Astrocyte (in vitro differentiated cells and primary cell): Measurements from ENCODE around the gene ADARB2. TPM values are rescaled to one million over a fixed set of nuclear protein-coding genes. Genes with fewer than 3 reads are reported as not detected.

Experiments used
- DNase-seq: peaks from one replicate; pipeline ENCODE4 v3.0.0-alpha.2; 2010; ENCODE audit warnings: low read depth
- FAIRE-seq: peaks from 2 replicates; lab custom pipeline; 2011; peaks lifted over from hg19 to GRCh38; lab: Jason Lieb, UNC
- H2AFZ ChIP-seq: 2 replicates; pipeline ENCODE4 v1.6.0; 2012; ENCODE audit warnings: low read depth, low read length, inconsistent platforms
- H3K27ac ChIP-seq: 2 replicates; pipeline ENCODE4 v1.5.1; 2011; ENCODE audit warnings: low read depth, low read length, inconsistent platforms
- H3K27me3 ChIP-seq: 2 replicates; pipeline ENCODE4 v1.6.0; 2011; ENCODE audit warnings: low read length, inconsistent platforms; ENCODE audit not compliant: insufficient read depth
- H3K36me3 ChIP-seq: 2 replicates; pipeline ENCODE4 v1.5.1; 2011; ENCODE audit warnings: low read length, inconsistent platforms; ENCODE audit not compliant: insufficient read depth
- H3K4me1 ChIP-seq: 2 replicates; pipeline ENCODE4 v1.5.1; 2011; ENCODE audit warnings: low read length, inconsistent platforms; ENCODE audit not compliant: insufficient read depth
- H3K4me2 ChIP-seq: 2 replicates; pipeline ENCODE4 v1.6.0; 2012; ENCODE audit warnings: low read length, inconsistent platforms
- H3K4me3 ChIP-seq: 2 replicates; pipeline ENCODE4 v1.5.1; 2011; ENCODE audit warnings: low read depth, mild to moderate bottlenecking, low read length, inconsistent platforms; ENCODE audit not compliant: insufficient read depth
- H3K79me2 ChIP-seq: 2 replicates; pipeline ENCODE4 v1.6.0; 2012; ENCODE audit warnings: mild to moderate bottlenecking, low read length, inconsistent platforms; ENCODE audit not compliant: insufficient read depth
- H3K9ac ChIP-seq: 2 replicates; pipeline ENCODE4 v1.6.0; 2012; ENCODE audit warnings: mild to moderate bottlenecking, low read length, inconsistent platforms
- H3K9me3 ChIP-seq: 2 replicates; pipeline ENCODE4 v1.5.1; 2012; ENCODE audit warnings: low read depth, mild to moderate bottlenecking, low read length, inconsistent platforms; ENCODE audit not compliant: insufficient read depth
- H4K20me1 ChIP-seq: 2 replicates; pipeline ENCODE4 v1.6.0; 2012; ENCODE audit warnings: low read length, inconsistent platforms; ENCODE audit not compliant: insufficient read depth
- H3K27ac Mint-ChIP-seq: one replicate; pipeline ENCODE4 v1.8.0; 2021; ENCODE audit warnings: mild to moderate bottlenecking, mixed read lengths; ENCODE audit not compliant: unreplicated experiment
- H3K27me3 Mint-ChIP-seq: one replicate; pipeline ENCODE4 v1.8.0; 2021; ENCODE audit warnings: low read depth, mixed read lengths; ENCODE audit not compliant: unreplicated experiment
- H3K36me3 Mint-ChIP-seq: one replicate; pipeline ENCODE4 v1.8.0; 2021; ENCODE audit warnings: low read depth, mixed read lengths; ENCODE audit not compliant: unreplicated experiment
- H3K4me1 Mint-ChIP-seq: one replicate; pipeline ENCODE4 v1.8.0; 2021; ENCODE audit warnings: low read depth, mixed read lengths; ENCODE audit not compliant: unreplicated experiment
- H3K4me3 Mint-ChIP-seq: one replicate; pipeline ENCODE4 v1.8.0; 2021; ENCODE audit warnings: mild to moderate bottlenecking, moderate library complexity, mixed read lengths; ENCODE audit not compliant: unreplicated experiment
- H3K9me3 Mint-ChIP-seq: one replicate; pipeline ENCODE4 v1.8.0; 2021; ENCODE audit warnings: mild to moderate bottlenecking, mixed read lengths; ENCODE audit not compliant: unreplicated experiment
- CTCF ChIP-seq: IDR thresholded peaks from 2 replicates; pipeline ENCODE4 v1.5.1; 2011; ENCODE audit warnings: low read depth, mild to moderate bottlenecking, inconsistent platforms, low read length, moderate library complexity; ENCODE audit not compliant: insufficient read depth
- EZH2 ChIP-seq: IDR thresholded peaks from 2 replicates; pipeline ENCODE4 v1.6.1; 2012; ENCODE audit warnings: mild to moderate bottlenecking, low read length, inconsistent platforms; ENCODE audit not compliant: insufficient read depth
- total RNA-seq: library from RNA; stranded (reverse); gene quantifications from 2 replicates; pipeline ENCODE4 v1.2.1, GENCODE V29; 2021

Gene ADARB2
- total RNA-seq, 1 donor from 2014 or later, result 0.18 TPM

GRCh38 chr10:1229116-1229515 lies 508.2 kb downstream of the ADARB2 start:
- H3K4me3 Mint-ChIP-seq, result no peak overlapping the region
- no peak for DNase-seq

GRCh38 chr10:1228467-1228975 lies 508.8 kb downstream of the ADARB2 start:
- no peak overlapping the region for H3K4me3 Mint-ChIP-seq

More at GRCh38 chr10:1229116-1229515, 508.2 kb downstream of the ADARB2 start:
- no peaks in the 10 kb centered on the region for H3K4me1 Mint-ChIP-seq
- no peaks in the 10 kb centered on the region for H3K36me3 ChIP-seq
- no peak overlapping the region for H3K27ac ChIP-seq
- H3K9ac ChIP-seq, result no peak overlapping the region
- no peaks in the 10 kb centered on the region for H3K36me3 Mint-ChIP-seq
- TF ChIP-seq CTCF, result no peak
- TF ChIP-seq EZH2, result no peak
- no peak overlapping the region for H3K27ac Mint-ChIP-seq
- H3K4me2 ChIP-seq, result no peak overlapping the region
- H3K9me3 Mint-ChIP-seq, result peaks cover 4% of the 10 kb centered on the region
- no peaks in the 10 kb centered on the region for H4K20me1 ChIP-seq
- no peaks in the 10 kb centered on the region for H3K27me3 ChIP-seq
- no peaks in the 10 kb centered on the region for H3K4me1 ChIP-seq
- H3K79me2 ChIP-seq, result no peaks in the 10 kb centered on the region
- H3K4me3 ChIP-seq, result no peak overlapping the region
- peaks cover 43% of the 10 kb centered on the region for H3K27me3 Mint-ChIP-seq
- no peak overlapping the region for H2AFZ ChIP-seq
- no peak for FAIRE-seq
- H3K9me3 ChIP-seq, result peaks cover 13% of the 10 kb centered on the region

More at GRCh38 chr10:1228467-1228975, 508.8 kb downstream of the ADARB2 start:
- Histone ChIP-seq H3K4me2 (no peak overlapping the region), H3K9ac (no peak overlapping the region), H3K9me3 (peaks cover 13% of the 10 kb centered on the region), H2AFZ (no peak overlapping the region), H3K4me1 (no peaks in the 10 kb centered on the region), H3K79me2 (no peaks in the 10 kb centered on the region), H4K20me1 (no peaks in the 10 kb centered on the region), H3K27ac (no peak overlapping the region), H3K4me3 (no peak overlapping the region), H3K36me3 (no peaks in the 10 kb centered on the region), H3K27me3 (no peaks in the 10 kb centered on the region)
- TF ChIP-seq EZH2 (no peak), CTCF (no peak)
- no peak for FAIRE-seq
- no peaks in the 10 kb centered on the region for H3K36me3 Mint-ChIP-seq
- H3K27ac Mint-ChIP-seq, result no peak overlapping the region
- H3K4me1 Mint-ChIP-seq, result no peaks in the 10 kb centered on the region
- H3K9me3 Mint-ChIP-seq, result peaks cover 6% of the 10 kb centered on the region
- H3K27me3 Mint-ChIP-seq, result peaks cover 39% of the 10 kb centered on the region
- no peak for DNase-seq
